A172 (cell line): ENCODE results near the gene KRTAP10-5. TPM values are rescaled to one million over a fixed set of nuclear protein-coding genes. Genes with fewer than 3 reads are reported as not detected.

Experiments used
- DNase-seq: peaks from one replicate; pipeline ENCODE4 v3.0.0-alpha.2; 2015; ENCODE audit warnings: low spot score
- total RNA-seq: library from RNA; depleted of rRNA; stranded (reverse); fragments of >200 nt; shearing (Covaris generic); gene quantifications from 2 replicates; pipeline ENCODE4 v1.2.3, GENCODE V29; 2014

Gene KRTAP10-5
- total RNA-seq, 1 experiment from 2014 or later, result not detected

DNA sequence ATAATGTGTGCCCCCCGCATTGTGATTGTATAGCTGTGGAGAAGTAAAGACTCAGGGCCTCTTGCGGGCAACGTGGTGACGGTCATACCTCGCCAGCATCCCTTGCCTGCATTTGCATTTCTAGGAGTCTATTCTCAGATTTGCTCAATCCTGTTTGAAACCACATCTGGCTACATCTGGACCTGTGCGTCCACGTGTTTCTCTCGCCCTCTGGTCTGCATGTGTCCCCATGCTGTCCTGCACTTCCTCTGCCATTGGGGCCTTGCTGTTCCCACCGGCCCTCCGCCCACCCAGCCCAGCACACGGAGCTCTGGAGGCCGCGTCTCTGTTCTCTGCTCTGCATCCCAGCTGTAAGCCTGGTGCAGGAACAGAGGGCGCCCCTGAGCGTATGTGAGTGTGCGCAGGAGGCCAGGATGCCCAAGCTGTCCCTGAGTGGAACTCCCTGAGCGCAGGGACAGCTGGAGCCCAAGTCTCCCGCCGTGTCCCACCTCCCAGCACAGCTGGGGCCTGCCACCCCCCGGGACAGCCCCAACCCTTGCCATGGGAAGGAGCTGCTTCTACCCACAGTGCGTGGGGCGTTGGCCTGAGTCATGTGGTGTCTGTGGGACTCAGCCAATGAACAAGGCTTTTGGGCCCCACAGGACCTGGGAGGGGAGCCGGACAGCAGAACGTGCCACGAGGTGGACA, 30.7 kb downstream of the KRTAP10-5 start:
- DNase-seq, result no peak

DNA sequence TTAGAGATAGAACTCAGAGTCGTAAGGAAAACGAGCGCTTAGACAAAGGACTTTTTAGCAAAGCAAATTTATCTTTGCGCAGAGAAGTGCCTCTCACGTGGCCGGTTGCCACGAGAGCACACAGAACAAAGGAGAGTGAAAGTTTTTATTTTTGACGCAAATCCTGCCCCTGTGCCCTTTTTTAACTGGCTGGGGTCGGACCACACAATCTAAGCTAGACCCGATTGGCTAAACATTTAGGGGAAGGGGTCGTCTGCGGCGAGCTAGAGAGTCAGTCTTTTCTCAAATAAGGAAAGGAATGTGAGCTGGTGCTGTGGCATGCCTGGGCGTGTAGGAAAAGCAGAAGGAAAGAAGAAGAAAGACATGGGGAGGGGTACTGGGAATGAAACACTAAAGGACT, 31.5 kb downstream of the KRTAP10-5 start:
- no peak for DNase-seq

DNA sequence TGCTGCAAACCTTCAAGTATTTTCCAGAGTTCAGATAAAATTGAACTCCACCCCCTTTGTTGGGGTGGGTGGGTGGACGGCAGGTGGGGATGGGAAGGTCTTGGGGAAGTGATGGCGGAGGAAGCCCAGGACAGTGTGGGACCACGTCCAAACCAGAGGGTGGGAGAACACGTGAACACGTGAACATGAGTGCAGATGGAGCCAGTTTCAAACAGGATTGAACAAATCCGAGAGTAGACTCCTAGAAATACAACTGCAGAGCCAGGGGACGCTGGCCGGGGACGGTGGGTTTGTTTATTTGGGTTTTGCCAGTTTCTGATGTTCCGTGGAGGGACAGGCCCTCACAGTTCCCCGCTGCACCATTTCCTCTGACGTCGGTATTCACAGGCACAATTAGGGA, 32.0 kb downstream of the KRTAP10-5 start:
- DNase-seq, result no peak

DNA sequence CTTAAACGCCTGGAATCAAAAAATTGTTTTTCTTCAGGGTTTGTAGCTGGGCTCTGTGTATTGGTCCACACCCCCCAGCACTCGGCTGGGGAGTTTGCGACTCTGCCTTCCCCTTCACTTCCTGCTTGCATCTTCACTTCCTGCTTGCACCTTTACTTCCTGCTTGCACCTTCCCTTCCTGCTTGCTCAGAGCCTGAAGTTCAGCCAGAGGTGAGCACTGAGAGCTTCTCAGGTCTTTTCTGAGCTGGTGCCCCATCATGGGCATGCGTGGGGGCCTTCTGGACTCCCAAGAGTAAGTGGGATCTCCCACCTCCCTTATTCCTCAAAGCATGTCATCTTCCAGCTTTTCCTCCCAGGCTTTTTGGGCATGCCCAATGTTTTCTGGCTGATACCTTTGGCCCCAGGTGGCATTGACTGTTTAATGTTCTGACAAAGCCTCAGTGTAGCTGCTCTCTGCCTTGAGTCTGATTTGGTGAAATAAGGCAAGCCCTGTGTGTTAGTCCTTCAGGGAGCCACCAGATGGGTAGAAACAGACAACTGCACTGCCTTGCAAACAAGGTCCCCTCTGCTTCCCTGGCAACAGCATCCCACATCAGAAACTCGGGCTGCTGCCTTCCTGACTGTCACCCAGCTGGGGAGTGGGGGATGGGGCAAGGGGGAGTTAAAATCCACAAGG, 32.6 kb downstream of the KRTAP10-5 start:
- no peak for DNase-seq

DNA sequence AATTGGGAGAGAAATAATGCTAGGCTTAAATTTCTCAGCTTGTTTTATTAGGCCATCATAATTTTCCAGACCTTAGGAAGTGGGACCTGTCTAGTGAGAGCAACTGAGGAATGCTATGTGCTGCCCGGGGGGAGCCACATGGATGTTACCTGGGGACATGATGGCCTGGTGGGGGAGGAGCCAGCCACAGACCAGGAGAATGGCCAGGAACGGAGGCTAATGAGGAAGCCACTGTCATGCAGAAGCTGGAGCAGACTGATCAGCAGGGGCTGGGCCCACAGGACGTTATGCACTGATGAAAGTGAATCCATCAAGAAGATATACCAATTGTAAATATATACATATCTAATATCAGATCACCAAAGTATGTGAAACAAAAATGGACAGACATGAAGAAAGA, 35.8 kb downstream of the KRTAP10-5 start:
- DNase-seq, result no peak

DNA sequence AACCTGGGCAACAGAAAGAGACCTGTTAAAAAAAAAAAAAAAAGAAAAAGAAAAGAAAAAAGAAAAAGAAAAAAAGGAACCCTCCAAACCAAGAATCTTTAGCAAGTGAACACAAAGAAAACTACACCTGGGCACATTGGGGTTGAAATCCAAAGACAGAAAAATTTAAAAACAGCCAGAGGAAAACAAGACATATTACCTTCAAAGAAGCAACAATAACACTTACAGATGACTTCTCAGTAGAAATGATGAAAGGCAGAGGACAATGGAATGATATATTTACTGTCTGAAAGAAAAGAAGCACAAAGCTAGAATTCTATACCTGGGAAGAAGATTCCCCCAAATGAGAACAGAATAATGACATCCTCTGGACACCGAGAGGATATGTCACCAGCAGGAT, 37.7 kb downstream of the KRTAP10-5 start:
- no peak for DNase-seq

DNA sequence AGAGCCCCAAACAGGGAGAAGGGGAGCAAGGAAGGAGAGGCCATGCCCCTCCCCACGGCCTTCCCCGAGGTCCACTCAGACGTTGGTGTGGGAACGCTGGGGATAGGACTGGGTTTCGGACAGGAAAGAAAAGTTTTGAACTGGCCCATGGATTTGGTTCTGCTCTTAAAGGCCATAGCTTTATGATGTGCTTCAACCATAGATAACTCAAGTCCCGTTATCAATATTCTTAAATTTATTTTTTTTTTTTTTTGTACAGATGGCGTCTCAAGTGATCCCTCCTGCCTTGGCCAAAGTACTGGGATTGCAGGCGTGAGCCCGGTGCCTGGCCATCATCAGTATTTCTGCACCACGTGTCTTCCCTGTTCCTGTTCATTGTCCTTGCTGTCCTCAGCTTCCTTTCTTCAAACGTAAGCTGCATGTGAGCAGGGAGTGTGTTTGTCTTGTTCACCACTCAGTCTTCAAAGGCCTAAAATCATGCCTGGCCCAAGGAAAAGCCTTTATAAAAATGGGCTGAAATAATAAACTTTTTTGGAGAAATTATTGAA, 39.6 kb downstream of the KRTAP10-5 start:
- DNase-seq, result no peak

DNA sequence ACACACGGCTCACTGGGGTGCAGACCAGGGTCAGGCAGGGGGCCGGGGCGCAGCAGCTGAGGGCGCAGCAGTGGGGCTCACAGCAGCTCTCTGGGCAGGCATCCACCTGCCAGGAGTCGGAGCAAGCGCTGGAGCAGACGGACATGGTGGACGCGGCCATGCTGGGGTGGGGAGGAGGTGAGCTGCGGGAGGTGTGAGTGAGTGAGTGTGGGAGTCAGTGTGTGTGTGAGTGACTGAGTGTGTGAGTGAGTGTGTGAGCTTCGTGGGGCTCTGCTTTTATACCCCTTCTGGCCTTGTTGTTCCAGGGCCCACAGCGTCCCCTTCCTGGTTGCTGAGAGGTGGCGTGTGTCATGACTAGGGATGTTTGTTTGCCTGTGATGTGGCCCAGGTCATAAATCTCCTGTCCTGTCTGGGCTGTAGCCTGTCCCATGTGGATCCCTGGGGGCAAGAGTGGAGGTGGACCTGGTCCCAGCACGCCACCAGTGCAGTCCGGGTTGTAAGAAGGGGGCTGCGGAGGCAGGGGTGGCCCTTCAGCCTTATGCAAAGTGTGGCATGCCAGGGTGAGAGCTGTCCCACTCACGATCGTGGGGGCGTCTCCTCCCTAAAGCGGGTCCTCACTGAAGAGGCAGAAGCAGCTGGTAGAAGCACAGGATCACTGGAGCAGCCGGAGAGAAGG, 40.3 kb downstream of the KRTAP10-5 start, which contains the start of gene KRTAP10-1:
TSS of gene KRTAP10-1 (minus strand) at position 205 of the 676 bp plus-strand sequence. CDS start at position 160, 45 bp downstream.
- no peak for DNase-seq

DNA sequence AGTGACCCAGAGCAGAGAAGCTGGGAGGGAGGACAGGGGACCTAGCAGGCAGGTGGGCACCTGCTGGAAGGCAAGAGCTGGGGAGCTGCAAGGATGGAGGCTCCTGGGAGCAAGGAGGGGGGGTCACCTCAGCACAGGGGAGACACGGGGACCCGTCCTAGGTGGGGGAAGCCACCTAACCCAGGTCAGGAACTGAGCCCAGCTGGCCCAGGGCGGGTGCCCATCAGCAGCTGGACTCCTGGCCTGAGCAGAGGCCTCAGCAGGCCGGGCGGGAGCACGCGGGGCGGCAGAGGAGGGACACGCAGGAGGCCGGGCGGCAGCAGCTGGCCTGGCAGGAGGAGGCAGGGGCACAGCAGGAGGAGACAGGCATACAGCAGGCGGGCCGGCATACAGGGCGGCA, 41.4 kb downstream of the KRTAP10-5 start:
- DNase-seq, result no peak

DNA sequence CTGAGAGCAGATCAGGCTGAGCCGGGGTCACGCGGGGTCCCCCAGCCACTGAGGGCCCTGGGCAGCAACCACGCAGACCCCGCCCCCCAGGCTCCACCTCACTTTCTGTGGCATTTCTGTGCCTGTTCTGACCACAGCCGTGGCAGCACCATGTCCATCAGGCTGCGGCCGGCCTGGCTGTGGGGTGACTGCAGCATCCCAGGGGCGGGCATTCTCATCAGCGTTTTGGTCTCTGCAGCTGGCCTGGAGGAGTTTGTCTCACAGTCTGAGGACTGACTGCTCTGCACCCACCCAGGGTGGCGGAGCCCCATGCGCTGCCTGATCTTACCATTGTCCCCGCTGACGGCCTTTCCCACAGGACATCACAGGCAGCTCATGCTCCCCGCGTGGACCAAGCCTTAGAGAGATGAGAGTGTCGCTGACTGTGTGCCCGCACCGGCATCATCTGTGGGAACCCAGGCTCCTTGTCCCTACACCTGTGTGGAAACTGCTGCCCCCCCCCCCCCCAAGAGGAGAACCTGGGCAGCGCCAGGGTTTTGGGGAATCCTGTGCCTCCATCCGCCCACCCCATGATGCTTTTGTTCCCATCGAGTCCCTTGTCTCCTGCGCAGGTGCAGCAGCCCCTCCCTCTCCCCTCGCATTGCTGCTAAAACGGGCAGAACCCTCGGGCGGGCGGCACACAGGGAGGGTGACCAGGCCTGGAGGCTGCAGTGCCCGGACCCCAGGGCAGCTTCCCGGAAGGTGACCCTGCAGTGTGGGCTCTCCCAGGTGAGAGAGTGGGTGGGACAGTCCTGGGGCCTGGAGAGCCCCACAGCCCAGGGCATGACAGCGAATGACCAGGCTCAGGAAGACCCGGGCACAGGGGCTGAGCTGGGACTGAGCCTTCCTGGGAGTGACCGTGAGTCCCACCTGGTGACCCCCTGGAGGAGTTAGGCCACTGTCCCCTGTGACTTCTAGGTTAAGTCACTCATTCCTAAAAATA, 42.2 kb downstream of the KRTAP10-5 start:
- no peak for DNase-seq

DNA sequence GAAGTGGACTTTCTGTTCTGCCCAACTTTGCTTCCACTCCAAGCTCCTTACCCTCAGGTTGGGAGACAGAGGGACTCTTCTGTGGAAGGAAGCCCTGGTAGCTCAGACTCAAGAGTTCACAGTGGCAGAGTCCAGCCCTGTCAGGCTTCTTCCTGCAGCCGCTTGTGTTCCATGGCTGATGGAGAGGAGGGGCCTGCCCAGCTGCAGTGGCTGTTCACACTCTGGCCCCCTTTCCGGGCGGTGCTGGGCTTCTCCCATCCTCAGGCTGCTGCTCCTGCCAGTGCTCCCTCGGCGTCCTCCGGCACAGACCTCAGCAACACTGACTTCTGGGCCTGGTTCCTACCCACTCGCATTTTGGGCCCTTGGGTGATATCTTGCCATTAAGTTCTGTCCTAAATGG, 44.4 kb downstream of the KRTAP10-5 start:
- no peak for DNase-seq

DNA sequence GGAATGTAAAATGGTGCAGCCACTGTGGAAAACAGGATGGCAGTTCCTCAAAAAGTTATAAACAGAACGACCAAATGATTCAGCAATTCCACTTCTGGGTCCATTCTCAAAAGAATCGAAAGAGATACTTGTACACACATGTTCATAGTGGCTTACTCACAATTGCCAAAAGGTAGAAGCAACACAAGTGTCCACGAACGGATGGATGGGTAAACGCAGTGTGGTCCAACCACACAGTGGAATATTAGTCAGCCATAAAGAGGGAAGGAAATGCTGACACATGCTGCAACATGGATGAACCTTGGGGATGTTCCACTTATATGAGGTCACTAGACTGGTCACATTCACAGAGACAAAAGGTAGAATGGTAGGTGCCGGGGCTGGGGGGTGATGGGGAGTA, 45.7 kb downstream of the KRTAP10-5 start:
- DNase-seq, result no peak

DNA sequence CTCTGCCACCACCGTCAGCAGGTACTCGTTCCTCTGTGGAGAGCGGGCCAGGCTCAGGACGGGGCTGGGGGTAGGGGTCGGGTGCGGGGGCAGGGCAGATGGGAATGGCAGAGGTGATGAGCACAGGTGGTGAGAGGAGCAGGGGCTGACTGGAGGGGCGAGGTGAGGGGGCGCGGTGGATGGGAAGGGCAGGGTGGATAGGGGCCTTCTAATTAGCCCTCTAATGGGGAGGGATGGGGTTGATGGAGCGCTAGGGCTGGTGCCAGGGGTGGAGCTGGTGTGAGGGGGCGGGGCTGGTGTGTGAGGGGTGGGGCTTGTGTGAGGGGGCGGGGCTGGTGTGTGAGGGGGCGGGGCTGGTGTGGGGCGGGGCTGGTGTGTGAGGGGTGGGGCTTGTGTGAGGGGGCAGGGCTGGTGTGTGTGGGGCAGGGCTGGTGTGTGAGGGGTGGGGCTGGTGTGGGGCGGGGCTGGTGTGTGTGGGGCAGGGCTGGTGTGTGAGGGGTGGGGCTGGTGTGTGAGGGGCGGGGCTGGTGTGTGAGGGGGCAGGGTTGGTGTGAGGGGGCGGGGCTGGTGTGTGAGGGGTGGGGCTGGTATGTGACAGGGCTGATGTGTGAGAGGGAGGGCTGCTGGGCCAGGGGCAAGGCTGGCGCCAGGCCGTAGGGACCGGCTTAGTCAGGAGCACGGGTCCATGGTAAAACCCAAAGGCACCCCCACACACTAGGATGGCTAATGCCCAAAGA, 46.3 kb downstream of the KRTAP10-5 start:
- no peak for DNase-seq

DNA sequence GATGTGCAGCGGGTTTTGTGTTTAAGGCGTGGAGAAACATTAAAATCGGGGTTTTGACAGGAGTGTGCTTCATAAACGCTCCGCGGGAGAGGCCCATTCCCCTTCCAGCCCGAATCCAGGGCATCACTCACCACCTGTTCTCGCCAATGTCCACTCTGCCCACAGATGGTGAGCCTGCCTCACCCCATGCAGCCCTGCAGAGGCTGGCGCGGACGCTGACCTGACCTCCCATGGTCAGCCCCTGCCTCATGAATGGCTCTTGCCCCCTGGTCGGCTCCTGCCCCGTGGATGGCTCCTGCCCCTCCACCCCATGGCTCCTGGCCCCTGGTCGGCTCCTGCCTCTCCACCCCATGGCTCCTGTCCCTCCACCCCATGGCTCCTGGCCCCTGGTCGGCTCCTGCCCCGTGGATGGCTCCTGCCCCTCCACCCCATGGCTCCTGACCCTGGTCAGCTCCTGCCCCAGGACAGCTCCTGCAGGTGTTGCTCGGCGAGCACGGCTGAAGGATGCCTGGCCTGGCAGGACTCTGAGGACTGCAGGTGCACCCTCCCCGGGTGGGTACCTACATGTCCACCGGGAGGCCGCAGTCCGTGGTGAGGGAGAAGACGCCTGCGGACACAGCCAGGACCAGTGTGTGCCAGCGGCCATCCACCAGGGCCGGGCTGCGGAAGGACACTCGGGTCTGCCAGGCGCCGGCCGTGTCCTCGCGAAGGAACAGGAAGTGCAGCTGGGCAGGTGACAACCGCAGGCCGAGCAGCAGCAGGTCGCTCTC, 47.1 kb downstream of the KRTAP10-5 start:
- DNase-seq, result no peak

DNA sequence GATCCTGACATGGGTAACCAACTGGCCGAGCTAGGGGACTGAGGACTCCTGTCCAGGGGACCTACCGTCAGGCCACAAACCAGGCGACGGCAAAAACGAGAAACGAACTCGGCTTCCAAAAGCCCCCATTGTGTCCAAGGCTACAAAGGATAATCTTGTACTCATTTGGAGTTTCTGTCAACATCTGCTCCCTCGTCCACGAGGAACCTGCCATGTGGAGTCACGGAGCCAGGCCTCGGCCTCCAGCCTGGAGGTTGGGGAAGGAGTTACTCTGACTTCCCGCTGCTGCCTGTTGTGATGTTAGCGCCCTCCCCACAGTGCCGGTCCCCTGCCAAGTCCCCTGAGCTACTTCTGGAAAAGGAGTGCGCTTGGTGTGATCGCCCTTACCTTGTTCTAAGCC, 47.7 kb downstream of the KRTAP10-5 start:
- no peak for DNase-seq

DNA sequence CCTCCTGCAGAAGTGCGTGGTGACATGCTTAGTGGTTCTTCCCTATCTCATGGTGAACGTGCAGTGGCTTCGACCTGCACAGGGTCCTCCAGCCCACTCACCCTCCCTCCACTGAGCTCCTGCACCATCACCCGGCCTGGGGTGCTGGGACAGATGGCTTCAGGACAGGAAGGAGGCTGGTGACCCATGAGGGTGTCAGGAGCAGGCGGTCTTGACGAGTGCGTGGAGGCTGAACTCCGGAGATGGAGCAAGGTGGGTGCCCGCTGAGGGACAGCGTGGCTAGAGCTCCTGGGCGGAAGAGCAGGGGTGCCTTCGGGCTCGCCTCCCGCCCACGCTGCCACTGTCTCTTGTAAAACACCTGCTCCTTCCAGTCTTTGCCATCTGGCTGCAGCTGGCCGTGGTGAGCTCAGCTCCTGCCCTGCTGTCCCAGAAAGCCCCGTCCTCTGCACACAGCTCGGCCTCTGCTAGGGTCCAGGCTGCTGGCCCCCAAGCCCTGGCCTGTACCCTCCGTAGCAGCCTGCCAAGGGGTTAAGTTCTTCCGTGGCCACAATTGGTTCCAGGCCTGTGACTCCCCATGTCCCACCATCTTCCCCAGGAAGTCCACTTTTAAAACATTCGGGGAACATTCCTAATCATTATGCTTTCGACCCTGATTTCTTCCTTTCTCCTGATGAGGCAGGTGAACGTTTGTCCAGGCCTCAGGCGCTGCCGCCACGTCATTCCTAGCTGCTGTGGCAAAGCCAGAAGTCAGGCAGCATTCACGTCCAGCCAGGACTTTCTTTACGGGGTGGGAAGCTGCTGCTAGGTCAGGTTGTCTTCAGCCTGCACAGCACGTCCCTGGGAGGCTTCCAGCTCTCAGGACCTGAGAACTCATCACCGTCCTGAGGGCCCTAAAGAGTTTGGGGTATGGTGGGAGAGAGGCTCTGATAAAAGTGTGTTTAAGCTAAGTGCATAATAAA, 48.5 kb downstream of the KRTAP10-5 start:
- DNase-seq, result no peak

DNA sequence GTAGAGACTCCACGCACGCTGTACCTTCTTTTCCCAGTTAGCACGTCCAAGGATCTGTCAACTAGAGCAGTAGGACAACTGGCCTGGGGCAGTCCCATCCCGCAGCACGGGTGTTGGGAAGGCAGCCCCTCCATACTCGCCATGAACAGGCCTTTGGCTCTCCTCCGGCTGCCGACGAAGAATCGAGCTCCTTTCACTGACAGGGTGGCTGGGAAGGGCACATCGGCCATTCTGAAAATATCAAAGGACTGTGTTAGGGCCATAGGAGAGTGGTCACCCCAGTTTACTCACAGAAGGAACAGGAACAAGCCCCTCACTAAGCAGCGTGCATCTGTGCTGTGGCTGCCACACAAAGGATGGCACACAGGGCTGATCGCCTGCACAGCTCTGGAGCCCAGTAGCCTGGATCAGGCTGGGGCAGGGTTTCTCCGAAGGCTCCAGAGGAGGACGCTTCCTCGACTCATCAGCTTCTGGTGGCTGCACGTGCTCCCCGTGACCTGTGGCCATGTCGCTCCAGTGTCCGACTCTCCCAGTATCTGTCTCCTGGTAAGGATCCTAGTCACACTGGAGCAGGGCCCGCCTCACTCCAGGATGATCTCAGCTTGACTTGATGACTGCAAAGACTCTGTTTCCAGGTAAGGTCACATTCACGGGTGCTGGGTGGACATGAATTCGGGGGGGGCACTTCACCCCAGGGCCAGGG, 49.4 kb downstream of the KRTAP10-5 start:
- DNase-seq, result no peak
